GM12874 (cell line): ENCODE measurements around the gene ACSM6.

Experiments used
- CTCF ChIP-seq: IDR thresholded peaks from 2 replicates; pipeline ENCODE4 v1.5.1; 2011; ENCODE audit warnings: low read depth, mild to moderate bottlenecking, control low read depth, low read length, moderate library complexity; ENCODE audit not compliant: insufficient read depth

The ACSM6 gene

GRCh38 chr10:95250856-95251255, 56.8 kb downstream of the ACSM6 start:
- no peak for TF ChIP-seq CTCF

- no peak for TF ChIP-seq CTCF
Measured at GRCh38 chr10:95253007-95253406, 59.0 kb downstream of the ACSM6 start.

GRCh38 chr10:95253686-95254085, 59.6 kb downstream of the ACSM6 start:
- TF ChIP-seq CTCF = no peak

- TF ChIP-seq CTCF = no peak
Measured at GRCh38 chr10:95254629-95255028, 60.6 kb downstream of the ACSM6 start.

GRCh38 chr10:95256268-95256667, 62.2 kb downstream of the ACSM6 start:
- TF ChIP-seq CTCF = no peak

GRCh38 chr10:95257849-95258248, 63.8 kb downstream of the ACSM6 start:
- no peak for TF ChIP-seq CTCF

- TF ChIP-seq CTCF = no peak
Measured at GRCh38 chr10:95260397-95260881, 66.4 kb downstream of the ACSM6 start.
